Right ventricle myocardium superior (tissue), 1 donor: ENCODE results near the gene SURF6. TPM values are rescaled to one million over a fixed set of nuclear protein-coding genes. Genes with fewer than 3 reads are reported as not detected.
"Not testable (repeated sequence)": the region's sequence is repeated elsewhere in the genome, so short reads cannot be mapped to it uniquely, and the experiment has no call there.

ENCODE experiments used
- ATAC-seq: fragments of 200-7000 bp; cut with Tn5 transposase; one replicate; pipeline ENCODE4 v1.9.1; 2020; ENCODE audit warnings: mild to moderate bottlenecking; ENCODE audit not compliant: poor library complexity
- DNase-seq: peaks from one replicate; pipeline ENCODE4 v3.0.0-alpha.2; 2020
- intact Hi-C: fragments of 100-400 bp; cut with DNase I; formaldehyde crosslinking; loops from one replicate; pipeline ENCODE4 v1.11.2; 2022
- long read RNA-seq: library from polyadenylated mRNA; unstranded; transcript quantifications from one replicate; pipeline ENCODE4 v2.0.0, GENCODE V29; 2021
- total RNA-seq: library from RNA; stranded (reverse); fragmentation: NEBNext Ultra II Directional; extraction: Animal tissue kit (Norgen Biotek cat#: 25700); gene quantifications from one replicate; pipeline ENCODE4 v1.2.1, GENCODE V29; 2021
- donor health status: DM: no; HTN: yes; CAD: no; lungs with severe emphysema.

The SURF6 gene
- total RNA-seq = 11.1 TPM
- long read RNA-seq, full-length matches to known transcripts = 84 of 90 reads
- long read RNA-seq, partial matches to known transcripts = 0 of 90 reads
- long read RNA-seq, other reads (novel, unspliced or antisense) = 6 of 90 reads

GRCh38 chr9:133335924-133336811 is at the start of gene SURF6:
Gene SURF6, minus strand, starts transcription at chr9:133336188. Its CDS starts 56 bp downstream, at chr9:133336132.
- DNase-seq (peak; percentile 95), ATAC-seq (peak; percentile 97)
- intact Hi-C loops = no loop called here

DNA sequence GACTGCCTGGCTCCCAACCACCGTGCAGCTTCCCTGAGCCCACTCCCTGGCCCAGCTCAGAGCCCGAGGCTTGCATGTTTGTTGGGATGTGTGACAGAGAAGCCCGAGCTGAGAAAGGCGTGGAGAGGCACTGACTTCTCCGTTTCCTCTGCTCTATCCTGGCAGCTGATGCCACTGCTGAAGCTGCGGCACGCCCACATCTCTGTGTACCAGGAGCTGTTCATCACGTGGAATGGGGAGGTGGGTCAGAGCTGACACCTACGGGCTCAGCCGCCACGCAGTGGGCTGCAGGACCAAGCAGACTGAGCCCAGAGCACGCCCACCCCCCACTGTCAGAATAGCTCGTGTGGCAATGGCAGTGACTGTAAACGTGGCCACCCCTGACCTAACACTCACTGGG is 49.5 kb upstream of the SURF6 start:
- intact Hi-C loops = no loop called here
- DNase-seq (no peak), ATAC-seq (no peak)

DNA sequence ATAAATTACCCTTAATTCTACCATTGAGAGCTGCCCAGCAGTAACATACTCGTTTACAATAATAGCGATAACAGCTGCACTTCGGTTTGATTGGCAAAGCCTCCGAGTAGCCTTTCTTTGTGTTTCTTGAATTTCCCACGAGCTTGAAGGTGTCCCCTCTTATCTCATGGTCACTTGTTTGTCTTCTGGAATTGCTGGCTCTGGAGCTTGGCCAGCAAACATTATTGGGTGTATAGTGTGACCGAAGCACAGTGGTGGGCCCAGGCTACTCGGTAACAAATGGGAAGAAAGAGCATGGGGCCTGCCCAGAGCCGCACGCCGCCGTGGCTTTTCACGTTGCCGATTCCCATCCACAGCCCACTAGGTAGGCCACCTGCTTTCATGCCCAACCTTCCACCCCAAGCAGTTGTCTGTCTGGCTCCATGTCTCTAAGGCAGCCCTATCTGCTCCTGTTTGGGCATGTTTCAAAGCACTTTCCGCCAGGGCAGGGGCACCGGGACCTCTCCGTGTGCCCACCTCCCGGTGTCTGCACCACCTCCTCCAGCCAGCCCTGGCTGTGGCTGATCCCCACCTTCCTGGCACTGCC is 48.8 kb upstream of the SURF6 start:
- intact Hi-C loops = no loop called here

DNA sequence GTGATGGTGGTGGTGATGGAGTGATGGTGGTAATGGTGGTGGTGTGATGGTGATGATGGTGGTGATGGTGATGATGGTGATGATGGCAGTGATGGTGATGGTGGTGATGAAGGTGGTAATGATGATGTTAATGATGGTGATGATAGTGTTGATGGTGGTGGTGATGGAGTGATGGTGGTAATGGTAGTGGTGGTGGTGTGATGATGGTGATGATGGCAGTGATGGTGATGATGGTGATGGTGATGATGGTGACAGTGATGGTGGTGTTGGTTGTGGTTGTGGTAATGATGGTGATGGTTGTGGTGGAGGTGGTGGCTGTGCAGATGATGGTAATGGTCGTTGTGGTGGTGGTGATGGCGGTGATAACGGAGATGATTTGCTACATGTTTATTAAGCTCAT is 47.5 kb upstream of the SURF6 start:
- intact Hi-C loops = no loop called here
- ATAC-seq (no peak), DNase-seq (no peak)

More for the DNA sequence above, 48.8 kb upstream of the SURF6 start:
- DNase-seq (no peak), ATAC-seq (no peak)

GRCh38 chr9:133382507-133383141 is 46.6 kb upstream of the SURF6 start:
- no peak for DNase-seq
- intact Hi-C loops = no loop called here
- no peak for ATAC-seq

GRCh38 chr9:133380734-133381133 is 44.7 kb upstream of the SURF6 start:
- ATAC-seq (no peak), DNase-seq (no peak)
- intact Hi-C loops = no loop called here

DNA sequence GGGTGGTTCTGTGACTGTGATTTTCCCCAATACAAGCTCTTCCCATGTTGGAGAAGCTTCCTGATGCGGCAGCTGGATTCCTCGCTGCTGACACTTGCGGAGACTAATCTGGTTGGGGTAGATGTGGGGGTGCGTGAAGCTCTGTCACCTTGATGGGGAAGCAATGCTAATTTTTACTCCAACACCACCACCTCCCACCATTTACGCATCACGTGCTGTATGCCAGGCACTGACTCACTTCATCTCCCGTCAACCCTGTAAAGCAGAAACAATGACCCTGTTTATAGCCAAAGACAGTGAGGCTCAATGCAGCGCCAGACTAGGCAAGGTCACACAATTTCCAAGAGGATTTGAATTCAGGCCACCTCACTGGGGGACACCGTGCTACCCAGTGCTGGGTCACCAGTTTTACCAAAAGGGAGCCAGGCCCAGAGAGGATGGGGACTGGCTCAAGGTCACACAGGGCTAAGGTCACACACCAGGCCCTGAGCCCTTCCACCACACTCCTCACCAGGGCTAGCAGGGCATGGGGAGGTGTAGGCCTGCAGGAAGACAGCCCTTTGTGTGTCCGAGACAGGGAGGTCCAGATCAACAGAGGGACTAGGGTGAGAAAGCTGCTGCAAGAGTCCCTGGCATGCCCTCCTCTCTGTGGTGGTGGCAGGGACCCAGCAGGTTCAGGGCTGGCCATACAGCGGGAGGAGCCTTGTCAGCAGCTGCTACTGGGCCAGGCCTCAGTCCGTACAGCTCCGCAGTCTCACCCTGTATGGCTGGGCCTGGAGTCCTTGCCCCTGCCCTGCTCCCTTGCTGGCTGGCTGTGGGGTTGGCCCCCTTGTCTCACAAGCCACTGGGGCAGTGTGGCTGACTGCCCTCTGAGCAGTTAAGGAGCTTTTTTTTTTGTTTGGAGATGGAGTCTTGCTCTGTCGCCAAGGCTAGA is 43.4 kb upstream of the SURF6 start:
- intact Hi-C loops = no loop called here
- DNase-seq (no peak), ATAC-seq (no peak)

GRCh38 chr9:133378408-133378962 is 42.5 kb upstream of the SURF6 start:
- ATAC-seq (no peak), DNase-seq (no peak)
- intact Hi-C loops = no loop called here

GRCh38 chr9:133377721-133378216 is 41.8 kb upstream of the SURF6 start:
- intact Hi-C loops = no loop called here
- ATAC-seq = no peak
- no peak for DNase-seq

DNA sequence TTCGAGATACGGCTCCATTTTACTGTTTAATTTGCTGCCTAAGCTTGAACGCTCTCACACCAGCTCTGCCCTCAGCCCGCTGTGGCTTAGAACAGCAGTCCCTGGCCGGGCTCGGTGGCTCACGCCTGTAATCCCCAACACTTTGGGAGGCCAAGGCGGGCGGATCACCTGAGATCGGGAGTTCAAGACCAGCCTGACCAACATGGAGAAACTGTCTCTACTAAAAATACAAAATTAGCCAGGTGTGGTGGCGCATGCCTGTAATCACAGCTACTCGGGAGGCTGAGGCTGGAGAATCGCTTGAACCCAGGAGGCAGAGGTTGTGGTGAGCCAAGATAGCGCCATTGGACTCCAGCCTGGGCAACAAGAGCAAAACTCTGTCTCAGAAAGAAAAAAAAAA is 41.3 kb upstream of the SURF6 start:
- ATAC-seq, intact Hi-C loops, DNase-seq: not testable (repeated sequence)

GRCh38 chr9:133375724-133376654 is 40.0 kb upstream of the SURF6 start, which contains the start of the genes STKLD1 and SURF4:
Gene STKLD1, plus strand, starts transcription at chr9:133376366. Its CDS starts 108 bp downstream, at chr9:133376474.
Gene SURF4, minus strand, starts transcription at chr9:133376060. Its CDS starts 91 bp downstream, at chr9:133375969.
- intact Hi-C loops = no loop called here
- peak; percentile 99 for ATAC-seq
- peak; percentile 99 for DNase-seq

DNA sequence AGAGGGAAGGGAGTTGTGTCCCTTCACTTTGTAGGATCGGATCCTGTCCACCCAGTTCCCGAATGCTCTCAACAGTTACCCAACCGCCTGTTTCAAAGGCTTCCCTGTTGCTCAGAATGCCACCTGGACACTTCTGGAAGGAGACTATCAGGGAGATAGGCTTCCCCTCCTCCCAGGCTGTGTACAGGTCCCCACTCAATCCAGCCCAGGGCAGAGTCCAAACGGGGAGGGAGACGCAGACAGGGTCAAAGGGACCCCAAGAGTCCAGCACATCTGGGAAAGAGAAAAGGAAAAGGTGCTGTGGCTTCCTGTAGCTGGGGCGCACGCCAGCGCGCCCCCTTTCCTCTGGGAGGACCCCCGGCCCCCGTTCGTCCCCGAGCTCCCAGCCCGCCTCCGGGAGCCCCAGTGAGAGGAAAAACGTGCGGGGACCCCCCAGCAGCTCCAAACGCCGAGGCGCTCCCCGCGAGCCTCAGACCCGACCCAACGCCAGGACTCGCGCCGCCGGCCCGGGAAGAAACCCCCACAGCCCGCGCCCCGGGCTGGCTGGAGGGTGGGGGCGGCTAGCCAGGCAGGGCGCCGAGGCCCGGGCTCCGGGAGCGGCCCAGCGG is 39.2 kb upstream of the SURF6 start:
- intact Hi-C loops = no loop called here
- no peak for DNase-seq
- no peak for ATAC-seq

DNA sequence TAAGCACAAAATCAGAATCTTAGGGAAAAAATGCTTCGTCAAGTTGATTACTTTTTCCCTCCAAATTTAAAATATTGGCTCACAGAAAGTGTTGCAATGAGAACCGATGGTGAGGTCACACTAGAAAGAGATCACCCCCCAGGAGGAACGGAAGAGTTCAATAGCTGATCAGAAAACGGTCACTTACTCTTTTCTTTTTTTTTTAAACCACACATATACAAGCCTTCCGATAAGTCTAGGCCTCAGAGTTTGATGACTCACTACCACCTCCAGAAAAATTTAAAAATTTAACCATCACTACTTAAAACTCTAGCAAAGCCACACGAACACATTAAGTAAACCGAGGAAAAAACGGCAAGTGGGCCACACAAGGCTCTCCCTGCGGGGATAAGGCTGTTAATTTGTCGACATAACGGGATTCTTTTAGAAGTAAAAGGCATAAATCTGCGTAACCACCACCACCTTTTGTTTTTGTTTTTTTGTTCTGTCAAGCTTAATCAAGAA is 38.7 kb upstream of the SURF6 start:
- intact Hi-C loops = no loop called here
- DNase-seq (no peak), ATAC-seq (no peak)

DNA sequence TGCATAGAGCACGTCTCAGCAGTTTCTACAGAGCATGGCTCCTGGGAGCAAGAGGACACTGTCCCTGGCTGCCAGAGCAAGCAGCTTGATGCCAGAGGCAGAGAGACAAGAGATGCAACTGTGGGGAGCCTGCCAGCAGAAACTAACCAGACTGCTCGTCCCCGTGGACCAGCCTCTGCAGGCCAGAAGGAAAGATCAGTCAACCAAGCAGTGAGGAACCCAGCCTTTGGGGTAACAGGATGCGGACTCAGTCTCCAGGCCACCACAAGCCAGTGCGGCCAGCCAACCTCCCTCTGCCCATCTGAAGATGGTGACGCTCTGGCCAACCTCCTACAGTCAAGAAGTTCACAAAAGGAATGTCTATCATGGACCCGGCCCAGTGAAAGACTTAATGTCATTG is 36.2 kb upstream of the SURF6 start:
- ATAC-seq (no peak), DNase-seq (peak; percentile 64)
- intact Hi-C loops = no loop called here

- ATAC-seq (no peak), DNase-seq (no peak)
- intact Hi-C loops = no loop called here
Measured at GRCh38 chr9:133371261-133371711, 35.3 kb upstream of the SURF6 start.

DNA sequence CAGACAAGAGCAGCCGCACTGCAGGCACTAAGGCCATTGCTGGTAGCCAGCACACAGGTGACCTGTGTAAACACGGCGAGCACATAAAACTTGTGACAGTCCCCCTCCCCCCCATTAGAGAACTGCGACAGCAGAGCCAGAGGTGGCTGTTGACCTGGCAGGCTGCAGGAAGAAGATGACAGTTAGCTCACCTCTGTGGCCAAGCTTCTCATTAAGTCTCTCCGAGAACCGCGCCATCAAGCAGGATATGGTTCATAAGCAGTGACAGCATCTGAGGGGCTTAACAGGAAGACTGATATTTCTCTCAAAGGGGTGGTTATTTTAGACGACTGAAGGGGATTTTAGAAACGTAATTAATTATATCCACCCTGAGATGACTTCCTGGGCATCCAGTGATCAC is 34.7 kb upstream of the SURF6 start:
- ATAC-seq (no peak), DNase-seq (no peak)
- intact Hi-C loops = no loop called here
